NB4 (cell line): Measurements from ENCODE around the gene SFTA2.
"Not testable (repeated sequence)": the region's sequence is repeated elsewhere in the genome, so short reads cannot be mapped to it uniquely, and the experiment has no call there.

ENCODE experiments used
- DNase-seq: peaks from one replicate; pipeline ENCODE4 v3.0.0; 2010; ENCODE audit warnings: low read depth
- H3K4me3 ChIP-seq: one replicate; pipeline ENCODE4 v1.5.1; 2011; ENCODE audit warnings: mild to moderate bottlenecking, low read depth, low read length, moderate library complexity
- MYC ChIP-seq: IDR thresholded peaks from 2 replicates; pipeline ENCODE4 v1.6.1; 2011; ENCODE audit warnings: low read depth, low read length
- POLR2A ChIP-seq: IDR thresholded peaks from 2 replicates; pipeline ENCODE4 v1.6.1; 2011; ENCODE audit warnings: mild to moderate bottlenecking; ENCODE audit not compliant: insufficient read length; ENCODE audit errors: extremely low read depth
- TF ChIP-seq, protein P1 (sequence below): IDR thresholded peaks from 2 replicates; pipeline ENCODE4 v1.6.1; 2011; ENCODE audit warnings: low read depth, low read length
- TF ChIP-seq, protein P2 (sequence below): IDR thresholded peaks from one replicate; pipeline ENCODE4 v1.5.1; 2012; ENCODE audit warnings: low read depth, low read length

SFTA2 gene

DNA sequence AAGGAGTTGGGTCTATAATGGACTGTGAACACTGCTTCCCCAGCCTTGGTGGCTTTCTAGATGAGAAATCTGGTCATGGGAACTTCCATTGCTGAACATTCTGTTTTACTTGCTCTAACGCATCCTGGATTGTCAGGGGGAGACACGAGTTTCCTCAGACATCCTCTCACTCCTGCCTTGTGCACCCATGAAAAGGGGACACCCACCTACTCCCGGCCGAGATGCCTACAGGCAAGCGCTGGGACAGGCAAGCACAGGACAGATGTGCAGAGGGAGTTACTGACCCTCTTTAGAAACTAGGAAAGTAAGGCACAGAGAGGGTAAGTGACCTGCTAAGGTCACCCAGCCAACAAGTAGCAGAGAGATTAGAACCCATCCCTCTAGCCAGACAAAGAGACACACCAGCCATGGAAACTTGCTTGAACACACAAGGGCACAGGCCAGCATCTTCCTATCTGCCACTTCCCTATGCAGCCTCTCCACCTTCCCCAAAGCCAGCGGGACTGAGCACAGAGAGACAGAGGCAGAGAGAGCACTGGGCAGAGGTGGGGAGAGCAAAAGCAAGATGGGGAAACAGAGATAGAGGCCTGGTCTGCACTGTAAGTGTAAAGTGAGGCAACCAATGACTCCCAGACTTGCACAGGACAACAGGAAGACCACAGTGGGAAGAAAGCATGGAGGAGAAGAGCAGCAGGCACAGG, 845 bp upstream of the SFTA2 start:
- H3K4me3 ChIP-seq, result no peak overlapping the region
- TF ChIP-seq POLR2A (no peak), MYC (no peak)
- TF ChIP-seq, protein P1, sequence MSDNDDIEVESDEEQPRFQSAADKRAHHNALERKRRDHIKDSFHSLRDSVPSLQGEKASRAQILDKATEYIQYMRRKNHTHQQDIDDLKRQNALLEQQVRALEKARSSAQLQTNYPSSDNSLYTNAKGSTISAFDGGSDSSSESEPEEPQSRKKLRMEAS, result no peak
- TF ChIP-seq, protein P2, sequence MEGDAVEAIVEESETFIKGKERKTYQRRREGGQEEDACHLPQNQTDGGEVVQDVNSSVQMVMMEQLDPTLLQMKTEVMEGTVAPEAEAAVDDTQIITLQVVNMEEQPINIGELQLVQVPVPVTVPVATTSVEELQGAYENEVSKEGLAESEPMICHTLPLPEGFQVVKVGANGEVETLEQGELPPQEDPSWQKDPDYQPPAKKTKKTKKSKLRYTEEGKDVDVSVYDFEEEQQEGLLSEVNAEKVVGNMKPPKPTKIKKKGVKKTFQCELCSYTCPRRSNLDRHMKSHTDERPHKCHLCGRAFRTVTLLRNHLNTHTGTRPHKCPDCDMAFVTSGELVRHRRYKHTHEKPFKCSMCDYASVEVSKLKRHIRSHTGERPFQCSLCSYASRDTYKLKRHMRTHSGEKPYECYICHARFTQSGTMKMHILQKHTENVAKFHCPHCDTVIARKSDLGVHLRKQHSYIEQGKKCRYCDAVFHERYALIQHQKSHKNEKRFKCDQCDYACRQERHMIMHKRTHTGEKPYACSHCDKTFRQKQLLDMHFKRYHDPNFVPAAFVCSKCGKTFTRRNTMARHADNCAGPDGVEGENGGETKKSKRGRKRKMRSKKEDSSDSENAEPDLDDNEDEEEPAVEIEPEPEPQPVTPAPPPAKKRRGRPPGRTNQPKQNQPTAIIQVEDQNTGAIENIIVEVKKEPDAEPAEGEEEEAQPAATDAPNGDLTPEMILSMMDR, result no peak
- no peak for DNase-seq

DNA sequence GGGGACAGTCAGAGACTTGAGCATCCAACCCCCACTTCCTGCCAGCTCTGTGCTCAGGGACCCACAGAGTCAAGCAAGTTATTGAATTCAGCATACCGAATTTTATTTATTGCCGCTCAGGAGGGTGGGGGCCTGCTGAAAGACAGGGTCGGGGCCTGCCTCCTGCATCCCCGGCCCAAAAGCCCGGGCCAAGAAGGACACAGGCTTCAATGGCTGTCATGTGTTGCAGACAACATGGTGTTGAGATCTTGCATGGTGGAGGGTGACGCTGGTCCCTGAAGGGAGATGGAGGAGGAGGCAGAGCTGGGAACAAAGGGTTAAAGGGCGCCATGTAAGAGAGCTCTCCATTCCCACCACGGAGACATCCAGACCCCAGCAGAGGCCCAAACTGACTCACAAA, 698 bp downstream of the SFTA2 start:
- TF ChIP-seq, protein P1, result no peak
- TF ChIP-seq MYC (no peak), POLR2A (no peak)
- TF ChIP-seq, protein P2, result no peak
- DNase-seq, result no peak
- no peak overlapping the region for H3K4me3 ChIP-seq

DNA sequence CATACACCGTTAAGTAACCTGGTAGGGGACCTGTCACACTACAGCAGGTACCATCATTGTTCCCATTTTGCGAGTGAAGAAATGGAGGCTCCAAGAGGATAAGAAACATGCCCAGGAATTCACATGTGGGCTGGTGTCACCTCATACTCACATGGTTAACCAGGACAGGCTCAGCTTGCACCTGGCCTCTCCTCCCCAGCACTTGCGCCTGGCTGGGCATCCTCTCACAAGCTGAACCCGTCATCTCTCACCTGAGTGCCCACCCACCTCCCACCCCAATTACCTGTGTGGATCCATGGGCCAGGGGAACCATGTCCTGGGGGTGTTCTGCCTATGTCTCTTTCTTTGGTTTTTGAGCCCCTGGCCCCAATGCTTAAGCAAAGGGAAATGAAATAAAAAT, 1.5 kb downstream of the SFTA2 start:
- TF ChIP-seq, protein P1, result no peak
- TF ChIP-seq POLR2A (no peak), MYC (no peak)
- TF ChIP-seq, protein P2, result no peak
- no peak for DNase-seq
- no peak overlapping the region for H3K4me3 ChIP-seq

DNA sequence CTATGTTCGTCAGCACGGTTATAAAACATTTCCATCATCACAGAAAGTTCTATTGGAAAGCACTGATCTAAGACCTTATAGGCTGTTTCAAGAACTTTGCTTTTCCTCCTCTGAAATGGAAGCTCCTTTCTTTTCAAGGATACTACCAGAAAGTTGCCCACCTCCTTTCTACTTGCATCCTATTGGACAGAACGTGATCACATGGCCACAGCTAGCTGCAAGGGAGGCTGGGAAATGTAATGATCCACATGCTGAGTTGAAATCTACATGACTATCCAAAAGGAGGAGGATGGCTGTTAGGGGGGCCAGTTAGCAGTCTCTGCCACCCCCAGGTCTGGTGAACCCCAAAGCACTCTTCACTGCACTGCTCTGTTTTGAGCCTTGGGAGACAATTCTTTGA, 3.3 kb downstream of the SFTA2 start:
- TF ChIP-seq MYC (no peak), POLR2A (no peak)
- TF ChIP-seq, protein P2, result no peak
- TF ChIP-seq, protein P1, result no peak
- DNase-seq, result no peak
- no peak overlapping the region for H3K4me3 ChIP-seq

DNA sequence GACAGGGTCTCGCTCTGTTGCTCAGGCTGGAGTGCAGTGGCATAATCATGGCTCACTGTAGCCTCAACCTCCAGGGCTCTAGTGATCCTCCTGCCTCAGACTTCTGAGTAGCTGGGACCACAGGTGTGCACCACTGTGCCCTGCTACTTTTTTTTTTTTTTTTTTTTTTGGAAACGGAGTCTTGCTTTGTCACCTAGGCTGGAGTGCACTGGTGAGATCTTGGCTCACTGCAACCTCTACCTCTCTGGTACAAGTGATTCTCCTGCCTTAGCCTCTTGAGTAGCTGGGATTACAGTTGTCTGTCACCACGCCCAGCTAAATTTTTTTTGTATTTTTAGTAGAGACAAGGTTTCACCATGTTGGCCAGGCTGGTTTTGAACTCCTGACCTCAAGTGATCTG, 4.9 kb downstream of the SFTA2 start:
- DNase-seq, result not testable (repeated sequence)

DNA sequence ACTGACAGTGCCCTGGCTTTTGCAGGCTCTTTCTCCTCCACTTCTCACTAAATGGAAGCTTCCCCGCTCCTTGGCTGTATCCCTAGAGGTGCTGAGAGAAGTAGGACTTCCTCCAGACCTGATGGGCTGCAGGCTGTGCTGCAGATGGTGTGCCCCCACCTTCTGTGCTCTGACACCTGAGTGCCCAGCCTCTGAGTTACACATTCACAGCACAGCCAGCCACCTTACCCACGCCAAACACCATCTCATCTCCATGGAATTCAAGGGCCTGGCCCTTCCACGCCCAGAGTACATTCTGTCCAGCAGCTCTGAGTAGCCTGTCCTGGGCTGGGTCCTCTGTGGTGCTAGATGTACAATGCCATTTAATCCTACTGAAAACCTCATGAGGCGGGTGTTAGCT, 5.3 kb downstream of the SFTA2 start:
- H3K4me3 ChIP-seq, result no peak overlapping the region
- TF ChIP-seq POLR2A (no peak), MYC (no peak)
- TF ChIP-seq, protein P1, result no peak
- TF ChIP-seq, protein P2, result no peak
- no peak for DNase-seq

More for the DNA sequence above, 4.9 kb downstream of the SFTA2 start:
- not testable (repeated sequence) for H3K4me3 ChIP-seq

DNA sequence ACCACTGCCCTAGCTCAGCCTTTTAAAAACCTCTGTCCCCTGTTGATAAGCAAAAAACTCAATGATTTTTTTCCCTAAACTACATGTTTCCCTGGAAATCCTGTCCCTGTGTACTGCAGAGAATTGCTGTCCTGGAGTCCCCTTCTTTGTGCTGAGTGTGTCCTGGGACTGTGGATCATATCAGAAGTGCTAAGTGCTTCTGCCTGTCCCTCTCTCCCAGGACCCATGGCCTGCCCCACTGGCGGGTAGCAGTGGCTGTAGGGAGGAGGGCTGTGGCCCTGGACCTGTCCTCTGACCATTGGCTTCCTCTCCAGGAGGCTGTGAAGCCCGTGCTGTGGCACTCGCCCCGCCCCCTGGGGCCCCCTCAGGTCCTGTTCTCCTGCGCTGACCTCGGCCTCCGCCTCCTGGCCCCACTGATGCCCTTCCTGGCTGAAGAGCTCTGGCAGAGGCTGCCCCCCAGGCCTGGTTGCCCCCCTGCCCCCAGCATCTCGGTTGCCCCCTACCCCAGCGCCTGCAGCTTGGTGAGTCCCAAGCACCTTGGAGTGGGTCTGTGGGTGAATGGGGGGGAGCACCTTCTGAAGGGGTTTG, 7.8 kb downstream of the SFTA2 start:
- not testable (repeated sequence) for DNase-seq, H3K4me3 ChIP-seq
